ENCODE results near the gene TREML4. TPM values are rescaled to one million over a fixed set of nuclear protein-coding genes. Genes with fewer than 3 reads are reported as not detected.

TREML4 gene, protein sequence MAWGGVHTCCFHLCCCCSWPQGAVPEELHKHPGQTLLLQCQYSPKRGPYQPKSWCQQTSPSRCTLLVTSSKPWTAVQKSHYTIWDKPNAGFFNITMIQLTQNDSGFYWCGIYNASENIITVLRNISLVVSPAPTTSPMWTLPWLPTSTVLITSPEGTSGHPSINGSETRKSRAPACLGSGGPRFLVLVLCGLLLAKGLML
- total RNA-seq: not detected
- polyA plus RNA-seq (2013, experiment 1 of 2): not detected
- not detected for polyA plus RNA-seq (2013, experiment 2 of 2)
- long read RNA-seq, experiment 1: 0 reads
- long read RNA-seq, experiment 2: 0 reads
- long read RNA-seq, experiment 3: 0 reads
- long read RNA-seq, experiment 4: 0 reads

DNA sequence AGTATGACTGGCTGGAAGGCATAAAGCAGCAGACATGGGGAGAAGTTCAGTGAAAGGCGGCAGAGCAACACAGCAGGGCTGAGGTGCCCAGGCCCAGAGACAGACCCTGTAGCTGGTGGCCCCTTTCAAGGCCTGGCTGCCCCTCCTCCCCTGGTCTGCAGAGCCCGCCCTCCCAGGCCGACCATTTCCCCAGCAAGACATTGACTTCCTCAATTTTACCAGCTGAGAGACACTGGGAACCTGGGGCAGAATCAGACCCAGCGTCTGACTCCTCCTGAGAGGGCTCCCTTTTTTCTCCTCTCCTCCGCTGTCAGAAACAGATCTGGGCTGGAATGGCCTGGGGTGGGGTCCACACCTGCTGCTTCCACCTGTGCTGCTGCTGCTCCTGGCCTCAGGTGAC, at the start of gene TREML4:
TREML4 (plus strand) TSS at position 254 of the 400 bp plus-strand sequence; CDS start at position 333, 79 bp downstream.
- no peak for DNase-seq
- H3K9me3 Mint-ChIP-seq: no peaks in the 10 kb centered on the region
- H3K27ac Mint-ChIP-seq: no peak within 1 kb of the TSS
- Histone ChIP-seq H3K9me3 (ENCODE audit: control insufficient read depth, low read length) (no peaks in the 10 kb centered on the region), H3K27ac (ENCODE audit: low read depth, low read length) (no peak within 1 kb of the TSS), H3K9ac (ENCODE audit: extremely low read depth, low read length, poor library complexity, severe bottlenecking) (no peak within 1 kb of the TSS), H3K4me1 (ENCODE audit: control insufficient read depth, insufficient read depth, low read length) (peaks cover 5% of the 10 kb centered on the region), H3K27me3 (ENCODE audit: control insufficient read depth, insufficient read depth, low read length, poor library complexity, severe bottlenecking) (peaks cover 8% of the 10 kb centered on the region), H3K4me3 (ENCODE audit: low read length) (no peak within 1 kb of the TSS), H3K36me3 (ENCODE audit: control insufficient read depth, insufficient read depth, low read length) (no peaks in the 10 kb centered on the region)
- H3K27me3 Mint-ChIP-seq (ENCODE audit: insufficient read depth): peaks cover 13% of the 10 kb centered on the region
- peaks cover 6% of the 10 kb centered on the region for H3K4me1 Mint-ChIP-seq
- WGBS, 2 experiments (ENCODE audit: insufficient coverage in 1 of 2, insufficient read length in 1 of 2): 70 to 72% methylated on average over 3 to 5 of the region's 5 CpGs
- H3K36me3 Mint-ChIP-seq (ENCODE audit: low read depth): no peaks in the 10 kb centered on the region
- TF ChIP-seq CTCF (conservative IDR thresholded peaks at IDR 0.05): no peak
- H3K4me3 Mint-ChIP-seq: no peak within 1 kb of the TSS

GRCh38 chr6:41179163-41179562, 49.0 kb upstream of the TREML4 start:
- Histone ChIP-seq H3K9me3 (ENCODE audit: control insufficient read depth, low read length) (no peaks in the 10 kb centered on the region), H3K4me3 (ENCODE audit: low read length) (no peak overlapping the region), H3K9ac (ENCODE audit: extremely low read depth, low read length, poor library complexity, severe bottlenecking) (no peak overlapping the region), H3K36me3 (ENCODE audit: control insufficient read depth, insufficient read depth, low read length) (no peaks in the 10 kb centered on the region), H3K27ac (ENCODE audit: low read depth, low read length) (no peak overlapping the region), H3K27me3 (ENCODE audit: control insufficient read depth, insufficient read depth, low read length, poor library complexity, severe bottlenecking) (no peaks in the 10 kb centered on the region), H3K4me1 (ENCODE audit: control insufficient read depth, insufficient read depth, low read length) (no peaks in the 10 kb centered on the region)
- H3K27me3 Mint-ChIP-seq (ENCODE audit: insufficient read depth): no peaks in the 10 kb centered on the region
- H3K4me3 Mint-ChIP-seq: no peak overlapping the region
- no peaks in the 10 kb centered on the region for H3K9me3 Mint-ChIP-seq
- TF ChIP-seq CTCF (conservative IDR thresholded peaks at IDR 0.05): no peak
- peaks cover 16% of the 10 kb centered on the region for H3K4me1 Mint-ChIP-seq
- no peak overlapping the region for H3K27ac Mint-ChIP-seq
- DNase-seq: peak; percentile 47
- 88% methylated on average over 4 of the region's 4 CpGs; no CpG with 5 or more reads in 1 of the 2 experiments for WGBS, 2 experiments (ENCODE audit: insufficient coverage in 1 of 2, insufficient read length in 1 of 2)
- H3K36me3 Mint-ChIP-seq (ENCODE audit: low read depth): no peaks in the 10 kb centered on the region

GRCh38 chr6:41181566-41181965, 46.6 kb upstream of the TREML4 start:
- Mint-ChIP-seq H3K27ac (no peak overlapping the region), H3K36me3 (ENCODE audit: low read depth) (no peaks in the 10 kb centered on the region), H3K4me3 (no peak overlapping the region), H3K27me3 (ENCODE audit: insufficient read depth) (no peaks in the 10 kb centered on the region), H3K4me1 (peaks cover 11% of the 10 kb centered on the region), H3K9me3 (no peaks in the 10 kb centered on the region)
- Histone ChIP-seq H3K4me1 (ENCODE audit: control insufficient read depth, insufficient read depth, low read length) (no peaks in the 10 kb centered on the region), H3K9me3 (ENCODE audit: control insufficient read depth, low read length) (no peaks in the 10 kb centered on the region), H3K4me3 (ENCODE audit: low read length) (no peak overlapping the region), H3K9ac (ENCODE audit: extremely low read depth, low read length, poor library complexity, severe bottlenecking) (no peak overlapping the region), H3K27ac (ENCODE audit: low read depth, low read length) (no peak overlapping the region), H3K36me3 (ENCODE audit: control insufficient read depth, insufficient read depth, low read length) (no peaks in the 10 kb centered on the region), H3K27me3 (ENCODE audit: control insufficient read depth, insufficient read depth, low read length, poor library complexity, severe bottlenecking) (no peaks in the 10 kb centered on the region)
- TF ChIP-seq CTCF (conservative IDR thresholded peaks at IDR 0.05): no peak
- DNase-seq: peak; percentile 25
- WGBS, 2 experiments (ENCODE audit: insufficient coverage in 1 of 2, insufficient read length in 1 of 2): 59% methylated on average over 1 of the region's 1 CpG; no CpG with 5 or more reads in 1 of the 2 experiments

Measured in endodermal cell (in vitro differentiated cells).